HG03432 (cell line): Measurements from ENCODE around the gene PSKH1.
A peak's percentile ranks its signal among the peaks of the same experiment; 100 is the strongest.
"Not testable (repeated sequence)": the region's sequence is repeated elsewhere in the genome, so short reads cannot be mapped to it uniquely, and the experiment has no call there.

ENCODE experiments used
- ATAC-seq: cut with Tn5 transposase; IDR thresholded peaks from one replicate; pipeline ENCODE4 v1.9.1; 2021; ENCODE audit warnings: mild to moderate bottlenecking, moderate library complexity; ENCODE audit not compliant: unreplicated experiment

The PSKH1 gene

GRCh38 chr16:67923414-67924116 is 30.5 kb downstream of the PSKH1 start:
- ATAC-seq = no peak

DNA sequence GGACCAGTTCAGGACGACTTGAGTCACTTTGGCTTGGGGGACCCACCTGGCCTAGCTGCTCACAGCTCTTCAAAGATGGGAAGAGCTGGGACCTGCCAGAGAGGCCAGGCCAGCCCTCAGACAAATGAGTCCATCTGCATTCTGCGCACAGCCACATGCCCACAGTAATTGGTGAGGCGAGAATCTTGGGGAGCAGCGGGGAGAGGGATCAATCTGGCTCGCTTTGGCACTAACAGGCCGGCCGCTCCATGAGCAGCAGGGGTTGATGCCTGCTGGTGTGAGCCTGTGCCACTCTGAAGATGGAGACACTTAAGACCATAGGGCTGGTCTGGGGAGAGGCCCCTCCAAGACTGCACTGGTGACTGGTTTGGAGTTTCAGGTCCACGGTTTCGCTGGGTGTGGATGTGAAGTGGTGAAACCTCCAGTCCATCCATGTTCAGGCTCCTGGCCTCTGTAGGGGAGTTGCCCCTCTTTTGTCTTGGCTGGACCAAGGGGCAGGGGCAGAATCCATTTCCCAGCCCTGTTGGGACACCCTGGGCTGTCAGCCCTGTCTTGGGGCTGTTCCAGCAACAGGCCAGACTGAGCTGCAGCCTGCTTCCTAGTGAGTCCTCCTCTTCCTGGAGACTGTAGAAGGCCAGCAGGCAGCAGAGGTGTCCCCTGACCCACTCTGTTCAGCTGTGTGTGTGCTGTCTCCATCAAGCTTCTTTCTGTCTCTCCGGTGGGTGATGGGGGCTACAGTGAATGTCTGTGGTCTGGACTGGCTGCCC is 31.3 kb downstream of the PSKH1 start:
- no peak for ATAC-seq

DNA sequence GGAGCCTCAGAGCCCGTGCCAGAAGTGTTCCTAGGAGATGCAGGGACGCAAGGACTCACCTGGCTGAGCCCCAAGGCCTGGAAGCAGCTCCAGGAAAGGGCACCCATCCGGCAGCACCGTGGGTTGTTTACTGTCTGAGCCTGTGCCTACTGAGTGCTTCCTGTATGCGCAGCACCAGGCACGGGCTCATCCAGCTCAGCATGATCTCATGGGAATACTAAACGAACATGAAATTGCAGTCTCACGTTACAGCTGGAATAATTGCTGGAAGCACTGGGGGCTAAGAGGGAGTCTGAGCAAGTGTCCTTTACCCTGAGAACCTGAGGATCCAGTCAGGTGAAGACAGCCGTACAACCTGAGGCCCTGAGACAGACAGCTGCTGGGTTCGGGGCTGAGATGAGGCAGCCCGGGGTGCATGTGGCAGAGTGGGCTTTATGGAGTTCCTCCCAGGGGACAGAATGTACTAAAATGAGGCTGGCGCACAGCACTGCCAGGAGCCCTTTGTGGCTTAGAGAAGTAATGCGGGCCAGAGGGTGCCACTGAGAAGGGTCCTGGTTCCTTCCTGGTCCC is 33.2 kb downstream of the PSKH1 start:
- no peak for ATAC-seq

GRCh38 chr16:67927131-67927941 is 34.3 kb downstream of the PSKH1 start:
- no peak for ATAC-seq

DNA sequence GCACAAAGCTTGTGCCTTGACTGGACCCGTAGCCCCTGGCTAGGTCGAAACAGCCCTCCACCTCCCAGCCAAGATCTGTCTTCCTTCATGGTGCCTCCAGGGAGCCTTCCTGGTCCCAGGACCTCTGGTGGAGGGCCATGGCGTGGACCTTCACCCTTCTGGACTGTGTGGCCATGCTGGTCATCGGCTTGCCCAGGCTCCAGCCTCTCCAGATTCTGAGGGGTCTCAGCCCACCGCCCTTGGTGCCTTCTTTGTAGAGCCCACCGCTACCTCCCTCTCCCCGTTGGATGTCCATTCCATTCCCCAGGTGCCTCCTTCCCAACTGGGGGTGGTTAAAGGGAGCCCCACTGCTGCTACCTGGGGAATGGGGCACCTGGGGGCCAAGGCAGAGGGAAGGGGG is 35.1 kb downstream of the PSKH1 start:
- no peak for ATAC-seq

DNA sequence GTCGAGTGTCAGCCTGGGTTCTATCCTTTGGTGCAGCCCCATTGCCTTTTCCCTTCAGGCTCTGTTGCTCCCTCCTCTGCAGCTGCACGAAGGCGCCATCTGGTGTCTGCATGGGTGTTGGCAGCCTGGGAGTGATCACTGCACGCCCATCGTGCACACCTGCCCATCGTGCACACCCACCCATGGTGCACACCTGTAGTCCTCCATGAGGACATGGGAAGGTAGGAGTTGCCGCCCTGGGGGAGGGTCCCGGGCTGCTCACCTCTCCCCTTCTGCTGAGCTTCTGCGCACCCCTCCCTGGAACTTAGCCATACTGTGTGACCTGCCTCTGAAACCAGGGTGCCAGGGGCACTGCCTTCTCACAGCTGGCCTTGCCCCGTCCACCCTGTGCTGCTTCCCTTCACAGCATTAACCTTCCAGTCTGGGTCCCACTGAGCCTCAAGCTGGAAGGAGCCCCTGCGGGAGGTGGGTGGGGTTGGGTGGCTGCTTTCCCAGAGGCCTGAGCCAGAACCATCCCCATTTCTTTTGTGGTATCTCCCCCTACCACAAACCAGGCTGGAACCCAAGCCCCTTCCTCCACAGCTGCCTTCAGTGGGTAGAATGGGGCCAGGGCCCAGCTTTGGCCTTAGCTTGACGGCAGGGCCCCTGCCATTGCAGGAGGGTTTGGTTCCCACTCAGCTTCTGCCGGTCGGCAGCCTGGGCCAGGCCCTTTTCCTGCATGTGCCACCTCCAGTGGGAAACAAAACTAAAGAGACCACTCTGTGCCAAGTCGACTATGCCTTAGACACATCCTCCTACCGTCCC is 35.7 kb downstream of the PSKH1 start:
- ATAC-seq = peak; percentile 60

- ATAC-seq = no peak
These were observed 37.1 kb downstream of the PSKH1 start for GRCh38 chr16:67930191-67930590.

DNA sequence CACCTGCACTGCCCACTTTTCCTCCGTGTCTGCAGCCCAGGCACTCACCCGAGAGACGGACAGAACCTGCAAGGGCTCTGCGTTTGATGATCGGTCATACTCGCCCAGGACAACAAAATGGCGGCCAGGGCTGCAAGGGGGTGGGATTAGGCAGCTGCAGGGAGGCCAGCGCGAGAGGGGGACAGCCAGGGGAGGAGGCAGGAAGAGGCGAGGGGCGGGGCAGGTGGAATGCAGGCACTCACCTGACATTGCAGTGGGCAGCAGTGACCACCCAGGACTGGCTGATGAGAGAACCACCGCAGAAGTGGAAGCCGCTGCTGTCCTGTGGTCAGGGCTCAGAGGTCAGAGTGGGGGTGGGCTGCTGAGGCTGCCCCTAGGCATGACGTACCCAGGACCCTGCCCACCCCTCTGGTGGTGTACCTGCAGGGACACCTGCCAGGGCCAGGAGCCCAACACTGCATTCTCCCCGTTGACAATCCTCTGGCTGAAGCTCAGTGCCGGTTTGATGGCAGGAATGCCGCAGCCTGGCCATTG is 37.7 kb downstream of the PSKH1 start:
- no peak for ATAC-seq

DNA sequence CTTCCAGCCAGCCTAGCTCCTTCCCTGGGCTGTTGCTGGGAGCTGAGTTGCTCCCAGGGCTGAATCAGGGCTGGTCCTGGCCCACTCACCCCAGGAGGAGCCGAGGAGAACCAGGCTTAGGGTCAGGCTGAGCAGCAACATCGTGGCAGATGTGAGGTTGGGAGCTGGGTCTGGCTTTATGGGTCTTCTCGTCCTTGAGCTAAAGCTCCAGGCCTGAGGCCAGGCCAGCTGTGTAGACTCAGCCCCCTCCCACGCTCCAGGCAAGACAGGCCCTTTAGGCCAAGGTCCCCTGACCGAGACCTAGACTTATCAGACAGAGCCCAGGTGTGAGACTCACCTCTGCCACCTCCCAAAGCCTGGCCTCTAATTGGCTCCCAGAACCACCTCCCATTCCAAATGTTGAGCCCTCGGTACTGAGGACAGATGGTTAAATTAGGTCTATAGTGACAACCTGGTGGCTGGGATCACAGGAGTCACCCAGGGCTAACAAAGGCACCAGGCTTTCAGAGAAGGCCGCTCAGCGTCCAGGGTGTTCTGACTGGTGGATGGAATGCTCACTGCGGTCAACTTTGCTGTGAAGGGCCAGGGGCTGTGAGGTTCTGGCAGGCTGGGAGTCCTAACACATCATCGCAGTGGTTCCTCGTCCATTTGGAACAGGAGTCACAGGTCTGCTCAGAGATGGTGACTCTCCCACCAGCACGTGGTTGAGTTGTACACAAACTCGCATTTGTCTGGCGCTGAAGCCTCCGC is 38.8 kb downstream of the PSKH1 start, which contains the start of gene CTRL:
TSS of gene CTRL (minus strand) at position 151 of the 750 bp plus-strand sequence. CDS start at position 141, 10 bp downstream.
- no peak for ATAC-seq

- ATAC-seq = no peak
These were observed 39.4 kb downstream of the PSKH1 start for GRCh38 chr16:67932462-67932840.

- no peak for ATAC-seq
These were observed 40.8 kb downstream of the PSKH1 start for GRCh38 chr16:67933805-67934204.

- no peak for ATAC-seq
These were observed 41.4 kb downstream of the PSKH1 start for GRCh38 chr16:67934306-67935100.

GRCh38 chr16:67935101-67935401 is 42.0 kb downstream of the PSKH1 start:
- ATAC-seq = no peak

GRCh38 chr16:67935402-67936123 is 42.5 kb downstream of the PSKH1 start:
- ATAC-seq = peak; percentile 90

- no peak for ATAC-seq
These were observed 43.2 kb downstream of the PSKH1 start, which contains the start of gene PSMB10 for GRCh38 chr16:67936124-67936879. TSS of gene PSMB10 (minus strand) at chr16:67936850. CDS start at chr16:67936749, 101 bp downstream.

GRCh38 chr16:67936880-67937605 is 44.0 kb downstream of the PSKH1 start:
- peak; percentile 58 for ATAC-seq

DNA sequence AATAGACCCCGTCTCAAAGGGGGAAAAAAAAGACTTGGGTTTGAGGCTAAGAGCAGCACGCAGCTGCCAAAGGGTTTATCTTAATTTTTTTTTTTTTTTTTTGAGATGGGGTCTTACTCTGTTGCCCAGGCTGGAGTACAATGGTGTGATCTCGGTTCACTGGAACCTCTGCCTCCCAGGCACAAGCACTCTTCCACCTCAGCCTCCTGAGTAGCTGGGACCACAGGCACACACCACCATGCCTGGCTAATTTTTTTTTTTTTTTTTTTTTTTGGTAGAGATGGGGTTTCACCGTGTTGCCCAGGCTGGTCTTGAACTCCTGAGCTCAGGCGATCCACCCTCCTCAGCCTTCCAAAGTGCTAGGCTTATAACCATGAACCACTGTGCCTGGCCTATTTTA is 44.7 kb downstream of the PSKH1 start:
- not testable (repeated sequence) for ATAC-seq
